Loucy (cell line): ENCODE measurements around the gene HNRNPF.

Experiments
- CTCF ChIP-seq: fragments of 200-600 bp; sonication (generic); conservative IDR thresholded peaks from 2 replicates; pipeline ENCODE4 v1.5.1; 2014; ENCODE audit warnings: mild to moderate bottlenecking, antibody characterized with exemption, low read length
- EZH2phosphoT487 ChIP-seq: fragments of 200-600 bp; IDR thresholded peaks from 2 replicates; pipeline ENCODE4 v1.6.1; 2018; ENCODE audit warnings: antibody characterized with exemption, mild to moderate bottlenecking, moderate library complexity, borderline replicate concordance

- no peak for TF ChIP-seq CTCF
- TF ChIP-seq EZH2phosphoT487 = no peak
These were observed 22.4 kb downstream of the HNRNPF start for GRCh38 chr10:43386549-43386948.
